ENCODE measurements around the gene SUMO3. TPM values are rescaled to one million over a fixed set of nuclear protein-coding genes. Genes with fewer than 3 reads are reported as not detected.

Gene SUMO3
- total and polyA plus RNA-seq, 10 of the 15 experiments (the other 5 are each of a cell fraction or from before 2014, with no cell fraction given): 14.3 to 164 (median 89.9) TPM

GRCh38 chr21:44801468-44802395, 16.1 kb downstream of the SUMO3 start, which contains the start of gene UBE2G2 (continued):
- no peak for TF ChIP-seq PRDM15 (CRISPR knock-in tag; IDR thresholded peaks at IDR 0.05)
- no peak for TF ChIP-seq SMAD1 (IDR thresholded peaks at IDR 0.05; ENCODE audit: low read depth, partially characterized antibody)
- TF ChIP-seq RELB (IDR thresholded peaks at IDR 0.05; ENCODE audit: low read depth): no peak; the same call in 1 of the 2 replicates
- TF ChIP-seq ZZZ3 (IDR thresholded peaks at IDR 0.05; ENCODE audit: control insufficient read depth, insufficient read length, low read depth): no peak
- TF ChIP-seq CREB1 (IDR thresholded peaks at IDR 0.05; ENCODE audit: low read depth): no peak
- TF ChIP-seq NR2C1 (IDR thresholded peaks at IDR 0.05): peak; percentile 99
- no peak for TF ChIP-seq TCF7 (IDR thresholded peaks at IDR 0.05; ENCODE audit: borderline replicate concordance)
- no peak for TF ChIP-seq ATF2 (IDR thresholded peaks at IDR 0.05; ENCODE audit: low read length)
- no peak for TF ChIP-seq FOXK2 (IDR thresholded peaks at IDR 0.05)
- TF ChIP-seq ZNF622 (IDR thresholded peaks at IDR 0.05): no peak
- peak; percentile 46 for TF ChIP-seq TBL1XR1 (IDR thresholded peaks at IDR 0.05; ENCODE audit: low read depth, low read length)
- TF ChIP-seq MLLT1 (IDR thresholded peaks at IDR 0.05): no peak
